ENCODE data around the gene ACACA. TPM values are rescaled to one million over a fixed set of nuclear protein-coding genes. Genes with fewer than 3 reads are reported as not detected.

Gene ACACA
- total and polyA plus RNA-seq, 2 experiments from 2014 or later, result 59.6 to 164 TPM

DNA sequence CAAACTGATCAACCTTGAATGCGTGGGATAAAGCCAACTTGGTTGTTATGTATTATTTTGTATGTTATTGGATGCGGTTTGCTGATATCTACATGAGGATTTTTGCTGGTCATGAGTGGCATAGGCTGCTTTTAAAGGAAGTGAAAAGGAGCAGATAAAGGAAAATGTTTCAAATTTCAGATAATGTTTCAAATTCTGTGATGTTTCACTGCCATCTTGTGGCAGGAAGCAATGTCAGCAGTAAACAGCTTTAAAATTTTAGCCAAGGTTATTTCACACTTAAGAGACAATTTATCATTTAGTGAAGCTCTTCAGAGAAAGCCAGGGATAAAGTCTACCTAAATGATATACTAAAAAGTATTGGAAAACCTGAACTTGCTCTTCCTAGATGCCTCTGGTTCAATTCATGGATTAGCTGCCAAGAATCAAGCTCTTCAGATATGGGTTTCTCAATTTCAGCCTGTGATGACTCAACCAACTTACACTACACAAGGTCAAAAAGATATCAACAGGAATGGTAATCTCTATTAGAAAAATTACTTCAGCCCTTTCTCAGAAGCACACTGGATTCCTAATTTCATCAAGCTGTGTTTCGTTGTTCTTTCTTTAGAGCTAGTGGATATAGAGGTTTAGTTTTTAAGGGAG is 166.8 kb downstream of the ACACA start:
- Histone ChIP-seq H3F3A (replicated peaks; ENCODE audit: low read depth) (no peaks in the 10 kb centered on the region), H3K9me2 (ENCODE audit: insufficient read depth) (no peaks in the 10 kb centered on the region), H3K79me2 (replicated peaks; ENCODE audit: insufficient read depth) (no peaks in the 10 kb centered on the region), H3K4me2 (no peak overlapping the region), H3K27me3 (ENCODE audit: insufficient read depth) (no peaks in the 10 kb centered on the region), H3K36me3 (ENCODE audit: insufficient read depth) (peaks cover 74% of the 10 kb centered on the region), H2AFZ (no peak overlapping the region), H3K4me3 (no peak overlapping the region), H3K4me1 (ENCODE audit: insufficient read depth) (no peaks in the 10 kb centered on the region), H4K20me1 (replicated peaks; ENCODE audit: insufficient read depth) (peaks cover 2% of the 10 kb centered on the region; the same call in 1 of the 2 replicates), H3K27ac (ENCODE audit: low read depth) (no peak overlapping the region)
- H3K27me3 Mint-ChIP-seq (ENCODE audit: insufficient read depth, low read depth, poor library complexity), result no peaks in the 10 kb centered on the region
- no peaks in the 10 kb centered on the region for H3K9me3 Mint-ChIP-seq
- H3K27ac Mint-ChIP-seq, result peak overlapping the region; percentile 60; the same call in 1 of the 2 replicates
- H3K4me1 Mint-ChIP-seq, result no peaks in the 10 kb centered on the region
- peaks cover 62% of the 10 kb centered on the region for H3K36me3 Mint-ChIP-seq (ENCODE audit: low read depth)
- ATAC-seq, result no peak
- peak; percentile 59 to 81 for TF ChIP-seq CTCF (conservative IDR thresholded peaks at IDR 0.05; ENCODE audit: low read depth in 2 of 2)
- TF ChIP-seq EZH2phosphoT487 (IDR thresholded peaks at IDR 0.05; ENCODE audit: unreplicated experiment), result no peak
- TF ChIP-seq NANOG (IDR thresholded peaks at IDR 0.05; ENCODE audit: borderline replicate concordance), result no peak
- TF ChIP-seq, protein P1, sequence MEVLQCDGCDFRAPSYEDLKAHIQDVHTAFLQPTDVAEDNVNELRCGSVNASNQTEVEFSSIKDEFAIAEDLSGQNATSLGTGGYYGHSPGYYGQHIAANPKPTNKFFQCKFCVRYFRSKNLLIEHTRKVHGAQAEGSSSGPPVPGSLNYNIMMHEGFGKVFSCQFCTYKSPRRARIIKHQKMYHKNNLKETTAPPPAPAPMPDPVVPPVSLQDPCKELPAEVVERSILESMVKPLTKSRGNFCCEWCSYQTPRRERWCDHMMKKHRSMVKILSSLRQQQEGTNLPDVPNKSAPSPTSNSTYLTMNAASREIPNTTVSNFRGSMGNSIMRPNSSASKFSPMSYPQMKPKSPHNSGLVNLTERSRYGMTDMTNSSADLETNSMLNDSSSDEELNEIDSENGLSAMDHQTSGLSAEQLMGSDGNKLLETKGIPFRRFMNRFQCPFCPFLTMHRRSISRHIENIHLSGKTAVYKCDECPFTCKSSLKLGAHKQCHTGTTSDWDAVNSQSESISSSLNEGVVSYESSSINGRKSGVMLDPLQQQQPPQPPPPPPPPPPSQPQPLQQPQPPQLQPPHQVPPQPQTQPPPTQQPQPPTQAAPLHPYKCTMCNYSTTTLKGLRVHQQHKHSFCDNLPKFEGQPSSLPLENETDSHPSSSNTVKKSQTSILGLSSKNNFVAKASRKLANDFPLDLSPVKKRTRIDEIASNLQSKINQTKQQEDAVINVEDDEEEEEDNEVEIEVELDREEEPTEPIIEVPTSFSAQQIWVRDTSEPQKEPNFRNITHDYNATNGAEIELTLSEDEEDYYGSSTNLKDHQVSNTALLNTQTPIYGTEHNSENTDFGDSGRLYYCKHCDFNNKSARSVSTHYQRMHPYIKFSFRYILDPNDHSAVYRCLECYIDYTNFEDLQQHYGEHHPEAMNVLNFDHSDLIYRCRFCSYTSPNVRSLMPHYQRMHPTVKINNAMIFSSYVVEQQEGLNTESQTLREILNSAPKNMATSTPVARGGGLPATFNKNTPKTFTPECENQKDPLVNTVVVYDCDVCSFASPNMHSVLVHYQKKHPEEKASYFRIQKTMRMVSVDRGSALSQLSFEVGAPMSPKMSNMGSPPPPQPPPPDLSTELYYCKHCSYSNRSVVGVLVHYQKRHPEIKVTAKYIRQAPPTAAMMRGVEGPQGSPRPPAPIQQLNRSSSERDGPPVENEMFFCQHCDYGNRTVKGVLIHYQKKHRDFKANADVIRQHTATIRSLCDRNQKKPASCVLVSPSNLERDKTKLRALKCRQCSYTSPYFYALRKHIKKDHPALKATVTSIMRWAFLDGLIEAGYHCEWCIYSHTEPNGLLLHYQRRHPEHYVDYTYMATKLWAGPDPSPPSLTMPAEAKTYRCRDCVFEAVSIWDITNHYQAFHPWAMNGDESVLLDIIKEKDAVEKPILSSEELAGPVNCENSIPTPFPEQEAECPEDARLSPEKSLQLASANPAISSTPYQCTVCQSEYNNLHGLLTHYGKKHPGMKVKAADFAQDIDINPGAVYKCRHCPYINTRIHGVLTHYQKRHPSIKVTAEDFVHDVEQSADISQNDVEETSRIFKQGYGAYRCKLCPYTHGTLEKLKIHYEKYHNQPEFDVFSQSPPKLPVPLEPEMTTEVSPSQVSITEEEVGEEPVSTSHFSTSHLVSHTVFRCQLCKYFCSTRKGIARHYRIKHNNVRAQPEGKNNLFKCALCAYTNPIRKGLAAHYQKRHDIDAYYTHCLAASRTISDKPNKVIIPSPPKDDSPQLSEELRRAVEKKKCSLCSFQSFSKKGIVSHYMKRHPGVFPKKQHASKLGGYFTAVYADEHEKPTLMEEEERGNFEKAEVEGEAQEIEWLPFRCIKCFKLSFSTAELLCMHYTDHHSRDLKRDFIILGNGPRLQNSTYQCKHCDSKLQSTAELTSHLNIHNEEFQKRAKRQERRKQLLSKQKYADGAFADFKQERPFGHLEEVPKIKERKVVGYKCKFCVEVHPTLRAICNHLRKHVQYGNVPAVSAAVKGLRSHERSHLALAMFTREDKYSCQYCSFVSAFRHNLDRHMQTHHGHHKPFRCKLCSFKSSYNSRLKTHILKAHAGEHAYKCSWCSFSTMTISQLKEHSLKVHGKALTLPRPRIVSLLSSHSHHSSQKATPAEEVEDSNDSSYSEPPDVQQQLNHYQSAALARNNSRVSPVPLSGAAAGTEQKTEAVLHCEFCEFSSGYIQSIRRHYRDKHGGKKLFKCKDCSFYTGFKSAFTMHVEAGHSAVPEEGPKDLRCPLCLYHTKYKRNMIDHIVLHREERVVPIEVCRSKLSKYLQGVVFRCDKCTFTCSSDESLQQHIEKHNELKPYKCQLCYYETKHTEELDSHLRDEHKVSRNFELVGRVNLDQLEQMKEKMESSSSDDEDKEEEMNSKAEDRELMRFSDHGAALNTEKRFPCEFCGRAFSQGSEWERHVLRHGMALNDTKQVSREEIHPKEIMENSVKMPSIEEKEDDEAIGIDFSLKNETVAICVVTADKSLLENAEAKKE (CRISPR knock-in tag; IDR thresholded peaks at IDR 0.05), result no peak
- TF ChIP-seq ZNF331 (CRISPR knock-in tag; IDR thresholded peaks at IDR 0.05; ENCODE audit: low read depth), result no peak
- DNase-seq (ENCODE audit: low spot score), result peak; percentile 33
- H3K4me3 Mint-ChIP-seq, result no peak overlapping the region

Data from GM23338 (cell line).